Gastrocnemius medialis (tissue), 4 donors: ENCODE data around the gene SPPL2C. TPM values are rescaled to one million over a fixed set of nuclear protein-coding genes. Genes with fewer than 3 reads are reported as not detected.
A peak's percentile ranks its signal among the peaks of the same experiment; 100 is the strongest.

Experiments
- ATAC-seq, 2 donors: fragments of 150-250 bp; one replicate each; pipeline ENCODE4 v1.9.1; 2016
- DNase-seq, 2 donors: peaks; one replicate each; pipeline ENCODE4 v3.0.0-alpha.2; 2019
- H3K27ac ChIP-seq, 4 donors: fragments of 200-600 bp; sonication (generic); 1 replicate in 1 of 4; 2 replicates in 3 of 4; pipeline ENCODE4 v1.5.1; 2016 to 2018; ENCODE audit warnings: mild to moderate bottlenecking in 2 of 4, moderate library complexity in 1 of 4
- H3K27me3 ChIP-seq, 3 donors: fragments of 200-600 bp; sonication (generic) in 2 of 3; 1 replicate in 1 of 3; 2 replicates in 2 of 3; pipeline versions ENCODE4 v1.5.1 to v1.6.0; 2016 to 2019; ENCODE audit warnings: mild to moderate bottlenecking in 1 of 3, moderate library complexity in 1 of 3
- H3K36me3 ChIP-seq, 2 donors: fragments of 200-600 bp; sonication (generic) in 1 of 2; one replicate each; pipeline ENCODE4 v1.5.1; 2017 to 2018
- H3K4me1 ChIP-seq, 2 donors: fragments of 200-600 bp; sonication (generic) in 1 of 2; one replicate each; pipeline ENCODE4 v1.5.1; 2016 to 2017; ENCODE audit warnings: mild to moderate bottlenecking in 2 of 2
- H3K4me3 ChIP-seq, 4 donors: fragments of 200-600 bp; sonication (generic) in 3 of 4; 1 replicate in 1 of 4; 2 replicates in 3 of 4; pipeline ENCODE4 v1.5.1; 2016 to 2019; ENCODE audit warnings: mild to moderate bottlenecking in 2 of 4
- H3K9me3 ChIP-seq, 3 donors: fragments of 200-600 bp; sonication (generic) in 2 of 3; 1 replicate in 1 of 3; 2 replicates in 2 of 3; pipeline ENCODE4 v1.5.1; 2016 to 2019
- CTCF ChIP-seq, 5 experiments: fragments of 450-650 bp in 3 of 5; fragments of 200-600 bp in 2 of 5; sonication (generic) in 2 of 5; IDR thresholded peaks in 4 of 5; conservative IDR thresholded peaks in 1 of 5; 1 replicate in 4 of 5; 2 replicates in 1 of 5; pipeline ENCODE4 v1.5.1; 2016 to 2019; ENCODE audit warnings: antibody characterized with exemption in 5 of 5, mild to moderate bottlenecking in 3 of 5, moderate library complexity in 3 of 5
- POLR2A ChIP-seq, 2 donors: fragments of 450-650 bp; IDR thresholded peaks; one replicate each; pipeline ENCODE4 v1.6.1; 2017; ENCODE audit warnings: antibody characterized with exemption in 2 of 2, mild to moderate bottlenecking in 2 of 2, moderate library complexity in 2 of 2
- in situ Hi-C, 4 donors: fragments of 200-750 bp; cut with MboI; loops; one replicate each; pipeline versions ENCODE4 v1.15.0 to v1.8.0; 2017; ENCODE audit warnings: low sequenced_read_pairs in 4 of 4
- intact Hi-C: fragments of 100-400 bp; cut with DNase I; formaldehyde crosslinking; loops from one replicate; pipeline ENCODE4 v1.15.1; 2023; ENCODE audit warnings: low total_unique reads
- total RNA-seq, 4 donors: library from RNA; depleted of rRNA; stranded (reverse); fragments of >200 nt; gene quantifications; one replicate each; pipeline versions ENCODE4 v1.1.0 to v1.2.3, GENCODE V29; 2016

Gene SPPL2C
- total RNA-seq, 4 donors from 2014 or later = not detected

- Histone ChIP-seq H3K27ac (no peak overlapping the region), H3K4me1 (peaks cover 0 to 4% of the 10 kb centered on the region in 2 donors), H3K9me3 (no peaks in the 10 kb centered on the region), H3K27me3 (no peaks in the 10 kb centered on the region), H3K36me3 (no peaks in the 10 kb centered on the region), H3K4me3 (no peak overlapping the region)
- DNase-seq (no peak), ATAC-seq (no peak)
- intact Hi-C loops = no loop called here
- no peak for TF ChIP-seq CTCF (IDR thresholded peaks at IDR 0.05 in 4 of 5, conservative IDR thresholded peaks at IDR 0.05 in 1 of 5)
- no peak for TF ChIP-seq POLR2A (IDR thresholded peaks at IDR 0.05)
- in situ Hi-C loops = loop anchor here in 1 of 4 donors (25.0 kb wide), 1 partner anchor 634 kb away; the partner anchor contains the start of gene FMNL1
Measured at GRCh38 chr17:45846223-45846622, 1.5 kb downstream of the SPPL2C start.

GRCh38 chr17:45846646-45847045 is 2.0 kb downstream of the SPPL2C start:
- ATAC-seq = no peak
- H3K9me3 ChIP-seq = no peaks in the 10 kb centered on the region
- no peak overlapping the region for H3K27ac ChIP-seq
- intact Hi-C loops = no loop called here
- H3K36me3 ChIP-seq = no peaks in the 10 kb centered on the region
- no peak overlapping the region for H3K4me3 ChIP-seq
- H3K27me3 ChIP-seq = no peaks in the 10 kb centered on the region
- DNase-seq = no peak
- TF ChIP-seq POLR2A (IDR thresholded peaks at IDR 0.05) = no peak
- no peak for TF ChIP-seq CTCF (IDR thresholded peaks at IDR 0.05 in 4 of 5, conservative IDR thresholded peaks at IDR 0.05 in 1 of 5)
- peaks cover 0 to 4% of the 10 kb centered on the region in 2 donors for H3K4me1 ChIP-seq
- in situ Hi-C loops = loop anchor here in 1 of 4 donors (25.0 kb wide), 1 partner anchor 634 kb away; the partner anchor contains the start of gene FMNL1

- no peak overlapping the region for H3K4me3 ChIP-seq
- ATAC-seq = no peak
- DNase-seq = no peak
- TF ChIP-seq POLR2A (IDR thresholded peaks at IDR 0.05) (no peak), CTCF (IDR thresholded peaks at IDR 0.05 in 4 of 5, conservative IDR thresholded peaks at IDR 0.05 in 1 of 5) (no peak)
- in situ Hi-C loops = loop anchor here in 1 of 4 donors (25.0 kb wide), 1 partner anchor 635 kb away; the partner anchor contains the start of gene FMNL1
- no peaks in the 10 kb centered on the region for H3K9me3 ChIP-seq
- intact Hi-C loops = no loop called here
- H3K27ac ChIP-seq = no peak overlapping the region
- peaks cover 0 to 4% of the 10 kb centered on the region in 2 donors for H3K4me1 ChIP-seq
- no peaks in the 10 kb centered on the region for H3K27me3 ChIP-seq
- H3K36me3 ChIP-seq = no peaks in the 10 kb centered on the region
Measured at GRCh38 chr17:45847101-45847500, 2.4 kb downstream of the SPPL2C start.

GRCh38 chr17:45847747-45848146 is 3.1 kb downstream of the SPPL2C start:
- H3K4me3 ChIP-seq = no peak overlapping the region
- ATAC-seq = no peak
- intact Hi-C loops = no loop called here
- in situ Hi-C loops = loop anchor here in 1 of 4 donors (25.0 kb wide), 1 partner anchor 635 kb away; the partner anchor contains the start of gene FMNL1
- no peak for TF ChIP-seq POLR2A (IDR thresholded peaks at IDR 0.05)
- no peak for TF ChIP-seq CTCF (IDR thresholded peaks at IDR 0.05 in 4 of 5, conservative IDR thresholded peaks at IDR 0.05 in 1 of 5)
- peaks cover 0 to 4% of the 10 kb centered on the region in 2 donors for H3K4me1 ChIP-seq
- H3K36me3 ChIP-seq = no peaks in the 10 kb centered on the region
- H3K27ac ChIP-seq = no peak overlapping the region
- H3K27me3 ChIP-seq = no peaks in the 10 kb centered on the region
- H3K9me3 ChIP-seq = no peaks in the 10 kb centered on the region
- DNase-seq = no peak

GRCh38 chr17:45848405-45848804 is 3.7 kb downstream of the SPPL2C start:
- in situ Hi-C loops (loop anchor here in 1 of 4 donors (25.0 kb wide), 1 partner anchor 636 kb away; the partner anchor contains the start of gene FMNL1), intact Hi-C loops (no loop called here)
- Histone ChIP-seq H3K4me3 (no peak overlapping the region), H3K9me3 (no peaks in the 10 kb centered on the region), H3K36me3 (no peaks in the 10 kb centered on the region), H3K27me3 (no peaks in the 10 kb centered on the region), H3K27ac (peak overlapping the region in 3 of 4 donors; percentile 19 to 38 (median 25)), H3K4me1 (peaks cover 0 to 4% of the 10 kb centered on the region in 2 donors)
- no peak for TF ChIP-seq POLR2A (IDR thresholded peaks at IDR 0.05)
- DNase-seq = no peak
- ATAC-seq = no peak
